Fibroblast of gingiva (primary cell): ENCODE measurements around the gene CYP20A1.
"Not testable (repeated sequence)": the region's sequence is repeated elsewhere in the genome, so short reads cannot be mapped to it uniquely, and the experiment has no call there.

ENCODE experiments used
- DNase-seq: peaks from one replicate; pipeline ENCODE4 v3.0.0-alpha.2; 2011; ENCODE audit warnings: low read depth

The CYP20A1 gene

DNA sequence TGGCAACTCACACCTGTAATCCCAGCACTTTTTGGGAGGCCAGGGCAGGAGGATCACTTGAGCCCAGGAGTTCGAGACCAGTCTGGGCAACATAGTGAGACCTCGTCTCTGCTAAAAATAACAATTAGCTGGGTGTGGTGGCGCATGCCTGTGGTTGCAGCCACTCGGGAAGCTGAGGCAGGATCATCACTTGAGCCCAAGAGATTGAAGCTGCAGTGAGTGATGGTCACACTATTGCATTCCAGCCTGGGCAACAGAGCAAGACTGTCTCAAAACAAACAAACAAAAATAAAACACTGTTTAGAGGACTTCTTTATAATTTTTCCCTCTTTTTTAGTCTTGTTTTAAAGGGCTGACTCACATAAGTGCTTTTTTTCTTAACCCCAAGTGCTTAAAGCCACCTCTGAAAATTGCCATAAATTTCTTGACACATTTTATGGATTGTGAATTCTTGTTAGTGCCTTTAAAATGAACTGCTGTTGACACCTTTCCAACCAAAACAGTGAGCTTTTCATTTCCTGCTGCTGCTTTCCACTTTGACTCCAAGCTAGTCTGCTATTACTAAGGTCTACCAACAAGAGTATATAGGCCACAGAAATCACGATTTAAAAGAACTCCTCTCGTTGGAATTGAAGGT, 41.7 kb downstream of the CYP20A1 start:
- peak; percentile 9 for DNase-seq

DNA sequence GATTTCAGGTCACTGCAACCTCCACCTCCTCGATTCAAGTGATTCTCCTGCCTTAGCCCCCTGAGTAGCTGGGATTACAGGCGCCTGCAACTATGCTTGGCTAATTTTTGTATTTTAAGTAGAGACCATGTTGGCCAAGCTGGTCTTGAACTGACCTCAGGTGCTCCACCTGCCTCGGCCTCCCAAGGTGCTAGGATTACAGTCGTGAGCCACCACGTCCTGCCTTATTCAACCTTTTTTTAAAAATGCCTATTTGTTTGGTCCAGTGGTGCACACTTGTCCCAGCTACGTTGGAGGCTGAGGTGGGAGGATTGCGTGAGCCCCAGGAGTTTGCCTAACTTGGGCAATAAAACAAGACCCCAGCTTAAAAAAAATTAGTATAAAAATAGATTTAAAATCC, 43.3 kb downstream of the CYP20A1 start:
- DNase-seq = no peak

DNA sequence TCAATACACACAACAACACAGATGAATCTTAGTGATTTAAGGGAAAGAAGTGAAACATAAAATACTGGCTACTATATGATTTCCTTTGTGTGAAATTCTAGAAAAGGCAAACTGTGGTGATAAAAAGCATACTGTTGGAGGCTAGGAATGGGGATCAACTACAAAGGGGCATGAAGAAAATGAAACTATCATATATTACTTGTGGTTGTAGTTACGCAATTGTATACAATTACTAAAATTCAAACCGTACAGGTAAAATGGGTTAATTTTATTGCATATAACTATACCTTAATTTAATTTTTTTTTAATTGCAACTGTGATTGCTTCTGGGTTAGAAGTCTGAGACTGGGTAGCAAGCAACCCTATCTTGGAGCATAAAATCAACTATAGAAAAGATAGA, 47.7 kb downstream of the CYP20A1 start:
- no peak for DNase-seq

DNA sequence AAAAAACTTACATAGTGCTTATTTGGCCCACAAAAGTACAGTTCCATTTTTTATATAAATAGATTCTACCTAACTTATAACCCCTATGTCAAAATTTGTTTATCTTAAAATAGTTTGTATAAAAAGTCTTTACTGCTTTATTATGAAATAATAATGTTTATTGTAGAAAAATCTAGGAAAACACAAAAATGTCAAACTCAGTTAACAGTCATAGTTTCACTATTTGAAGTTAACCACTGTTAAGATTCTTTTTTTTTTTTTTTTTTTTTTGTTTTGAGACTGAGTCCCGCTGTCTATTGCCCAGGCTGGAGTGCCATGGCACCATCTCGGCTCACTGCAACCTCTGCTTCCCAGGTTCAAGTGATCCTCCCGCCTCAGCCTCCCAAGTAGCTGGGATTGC, 62.8 kb downstream of the CYP20A1 start:
- peak; percentile 39 for DNase-seq

DNA sequence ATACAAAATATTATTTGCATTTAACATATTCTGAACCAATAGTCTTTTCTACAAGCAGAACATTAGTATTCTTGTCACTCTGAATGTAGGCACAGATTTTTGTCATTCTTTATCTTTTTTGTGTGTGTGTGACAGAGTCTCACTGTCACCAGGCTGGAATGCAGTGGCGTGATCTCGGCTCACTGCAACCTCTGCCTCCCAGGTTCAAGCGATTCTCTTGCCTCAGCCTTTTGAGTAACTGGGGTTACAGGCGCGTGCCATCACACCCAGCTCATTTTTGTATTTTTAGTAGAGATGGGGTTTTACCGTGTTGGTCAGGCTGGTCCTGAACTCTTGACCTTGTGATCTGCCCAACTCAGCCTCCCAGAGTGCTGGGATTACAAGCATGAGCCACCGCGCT, 63.8 kb downstream of the CYP20A1 start:
- DNase-seq = not testable (repeated sequence)

DNA sequence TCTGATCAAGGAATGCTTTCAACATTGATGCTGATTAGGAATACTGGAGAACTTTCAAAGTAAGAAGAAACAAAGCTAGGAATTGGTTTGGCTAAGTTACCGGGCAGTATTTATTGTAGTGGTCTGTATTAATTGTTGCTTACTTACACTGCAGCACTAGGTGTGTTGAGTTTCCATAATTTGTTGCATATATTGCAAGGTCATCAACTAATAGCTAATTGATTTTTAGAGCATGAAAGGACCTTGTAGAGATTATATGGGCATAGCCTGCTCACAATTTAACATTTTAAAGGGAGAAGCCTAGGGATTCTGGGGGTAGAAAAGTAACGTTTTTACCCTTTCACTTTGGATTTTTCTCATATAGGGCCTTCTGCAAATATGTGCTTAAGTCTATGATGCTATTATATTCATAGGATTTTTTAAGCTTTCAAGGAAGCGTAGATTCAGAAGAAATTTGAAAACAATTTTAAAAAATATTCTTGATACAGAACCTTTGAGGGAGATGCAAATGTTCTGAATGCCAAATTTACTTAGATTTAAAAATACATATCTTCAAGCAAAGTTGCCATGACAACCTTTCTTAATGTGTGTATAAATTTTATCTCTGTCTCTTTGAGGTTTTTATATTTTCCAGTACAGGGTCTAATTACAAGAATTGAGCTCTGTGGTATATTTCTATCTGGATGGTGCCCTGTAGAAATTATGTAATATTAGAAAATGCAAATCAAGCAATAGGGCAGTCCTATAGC, 72.0 kb downstream of the CYP20A1 start:
- no peak for DNase-seq

- no peak for DNase-seq
These were observed 87.5 kb downstream of the CYP20A1 start for GRCh38 chr2:203326356-203326755.

DNA sequence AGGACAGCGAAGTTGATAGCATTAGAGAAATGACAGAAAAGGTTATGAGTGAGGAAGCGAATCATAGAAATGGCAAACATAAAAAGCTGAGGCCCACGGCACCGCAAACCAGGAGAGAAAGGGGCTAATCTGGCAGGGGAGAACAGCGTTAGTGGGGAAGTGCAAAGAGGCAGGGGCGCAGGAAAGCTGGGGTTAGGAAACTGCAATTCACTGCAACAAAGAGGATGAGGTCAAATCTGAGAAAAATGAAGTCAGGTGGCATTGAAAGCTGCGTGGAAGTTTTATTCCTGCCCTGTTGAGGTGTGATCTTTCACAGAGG, 88.7 kb downstream of the CYP20A1 start:
- DNase-seq = no peak

GRCh38 chr2:203327901-203328759, 89.3 kb downstream of the CYP20A1 start, which contains the start of gene ABI2:
ABI2 (plus strand) TSS chr2:203328394; CDS start chr2:203328515, 121 bp downstream.
- peak; percentile 71 for DNase-seq

DNA sequence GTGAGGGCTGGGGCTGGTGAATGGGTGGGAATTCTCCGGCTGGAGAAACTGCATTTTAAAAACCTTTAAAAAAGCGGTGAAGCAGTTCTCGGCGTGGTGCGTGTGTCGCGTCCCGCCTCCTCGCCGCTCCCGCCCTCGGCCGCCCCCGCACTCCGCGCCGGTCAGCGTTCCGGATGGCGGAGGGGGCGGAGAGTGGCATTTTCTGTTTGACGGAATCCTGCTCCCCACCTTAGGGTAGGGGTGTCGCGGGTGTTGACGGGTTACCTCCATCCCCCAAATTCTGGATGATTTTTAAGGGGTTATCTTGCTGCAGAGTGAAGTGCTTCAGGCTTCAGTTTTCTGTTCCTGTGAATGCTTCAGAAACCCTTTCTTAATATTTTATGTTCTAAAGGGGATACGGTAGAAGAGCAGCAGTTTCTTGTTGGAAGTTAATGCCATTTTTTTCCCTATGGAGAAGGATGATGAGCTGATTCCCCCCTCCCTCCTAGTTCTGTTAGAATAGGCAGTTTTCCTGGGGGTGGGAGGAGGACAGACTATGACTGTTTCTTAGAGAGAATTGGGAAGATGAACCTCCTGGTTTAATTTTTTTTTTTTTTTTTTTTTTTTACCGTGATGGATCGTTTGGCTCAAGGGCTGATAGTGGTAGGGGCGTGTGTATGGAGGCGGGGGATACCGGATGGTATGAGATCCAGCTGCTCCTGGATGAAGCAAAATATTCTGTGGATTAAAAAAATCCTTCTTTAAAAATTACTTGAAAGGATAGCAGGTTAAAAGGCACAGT, 90.1 kb downstream of the CYP20A1 start:
- DNase-seq = peak; percentile 13

DNA sequence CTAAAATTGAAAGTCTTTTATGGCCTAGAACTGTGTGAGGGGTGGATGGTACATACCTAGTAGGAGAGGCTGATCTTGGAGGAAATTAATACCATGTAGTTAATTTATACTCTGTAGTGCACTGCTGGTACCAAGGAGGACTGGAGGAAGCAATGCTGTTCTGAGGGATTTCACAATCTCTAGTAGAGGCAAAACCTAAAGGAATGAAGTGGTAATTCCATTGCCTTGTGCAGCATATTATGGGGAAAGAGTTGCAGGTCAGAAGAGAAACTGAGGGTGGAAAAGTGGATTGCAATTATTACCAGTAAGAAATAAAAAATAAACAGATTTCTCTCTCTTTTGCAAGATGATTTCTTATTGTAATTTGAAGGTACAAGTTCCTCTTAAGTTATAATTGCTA, 91.6 kb downstream of the CYP20A1 start:
- peak; percentile 64 for DNase-seq

DNA sequence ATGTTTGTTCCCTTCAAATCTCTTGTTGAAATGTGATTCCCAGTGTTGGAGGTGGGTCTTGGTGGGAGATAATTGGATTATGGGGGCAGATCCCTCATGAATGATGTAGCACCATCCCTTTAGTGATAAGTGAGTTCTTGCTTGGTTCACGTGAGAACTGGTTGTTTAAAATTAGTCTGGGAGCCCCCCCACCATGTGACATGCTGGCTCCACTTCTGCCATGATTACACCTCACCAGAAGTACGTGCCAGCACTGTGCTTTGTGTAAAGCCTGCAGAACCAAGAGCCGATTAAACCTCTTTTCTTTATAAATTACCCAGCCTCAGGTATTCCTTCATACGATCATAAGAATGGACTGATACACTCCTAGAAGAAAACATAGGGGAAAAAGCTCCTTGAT, 99.5 kb downstream of the CYP20A1 start:
- no peak for DNase-seq

DNA sequence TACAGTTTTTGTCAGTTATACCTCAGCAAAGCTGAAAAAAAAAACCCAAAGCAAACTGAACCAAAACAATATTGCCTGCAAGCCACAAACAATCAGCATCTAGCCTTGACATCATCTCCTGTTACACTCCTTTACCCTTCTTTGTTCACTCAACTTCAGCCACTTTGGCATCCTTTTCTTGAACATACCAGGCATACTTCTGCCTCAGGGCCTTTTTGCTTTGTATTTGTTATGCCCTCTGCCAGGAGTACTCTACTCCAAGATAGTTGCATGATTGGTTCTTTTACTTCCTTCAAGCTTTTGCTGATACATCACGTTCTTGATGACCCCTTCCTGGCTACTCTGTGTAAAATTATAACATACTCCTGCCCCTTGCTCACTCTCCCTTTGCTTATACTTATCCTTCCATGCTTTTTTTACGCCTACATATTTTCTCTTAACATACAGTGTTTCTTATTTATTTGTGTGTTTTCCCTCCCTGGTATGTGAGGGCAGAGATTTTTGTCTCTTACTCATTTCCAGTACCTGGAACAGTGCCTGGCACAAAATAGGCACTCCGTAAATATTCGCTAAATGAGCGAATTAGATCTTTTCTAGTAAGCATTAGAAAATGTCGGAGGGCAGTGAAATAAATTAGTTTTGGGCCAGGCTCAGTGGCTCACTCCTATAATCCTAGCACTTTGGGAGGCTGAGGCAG, 102.1 kb downstream of the CYP20A1 start:
- peak; percentile 87 for DNase-seq

GRCh38 chr2:203341741-203342310, 103.0 kb downstream of the CYP20A1 start:
- DNase-seq = peak; percentile 49

GRCh38 chr2:203342374-203342773, 103.6 kb downstream of the CYP20A1 start:
- not testable (repeated sequence) for DNase-seq

GRCh38 chr2:203344667-203345066, 105.8 kb downstream of the CYP20A1 start:
- DNase-seq = no peak

GRCh38 chr2:203346612-203347011, 107.8 kb downstream of the CYP20A1 start:
- DNase-seq = no peak

DNA sequence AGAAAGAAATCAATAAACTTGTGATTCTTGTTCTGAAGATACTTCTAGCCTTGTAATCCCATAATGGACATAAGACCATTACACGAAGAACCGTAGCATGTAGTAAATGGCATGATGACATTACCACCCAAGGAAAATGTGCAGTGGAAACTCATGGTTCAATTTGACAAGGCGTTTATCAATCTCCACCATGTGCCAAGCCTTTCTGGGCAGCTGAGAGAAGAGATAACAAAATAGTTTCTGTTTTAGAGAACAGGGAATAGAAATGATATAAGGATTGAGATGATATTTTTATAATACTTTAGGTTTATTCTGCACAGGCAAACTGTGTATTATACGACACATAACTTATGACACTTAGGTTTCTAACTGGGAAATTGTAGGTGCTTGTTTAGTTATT, 108.6 kb downstream of the CYP20A1 start:
- no peak for DNase-seq

- DNase-seq = no peak
These were observed 113.9 kb downstream of the CYP20A1 start for GRCh38 chr2:203352604-203353255.

DNA sequence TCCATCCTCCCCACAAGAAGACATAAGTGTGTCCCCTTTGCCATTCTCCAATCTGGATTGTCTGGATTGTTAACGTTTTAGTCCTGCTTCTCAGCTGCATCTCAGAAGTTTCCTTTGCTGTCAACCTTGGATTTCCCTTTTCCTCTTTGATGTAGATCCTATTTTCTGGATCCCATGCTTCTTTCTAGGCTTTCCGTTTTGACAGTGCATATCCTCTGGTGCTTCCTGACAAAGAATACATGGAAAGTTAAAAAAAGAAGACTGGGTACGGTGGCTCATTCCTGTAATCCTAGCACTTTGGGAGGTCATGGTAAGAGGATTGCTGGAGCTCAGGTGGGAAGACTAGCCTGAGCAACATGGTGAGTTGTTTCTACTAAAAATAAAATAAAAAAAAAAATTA, 116.1 kb downstream of the CYP20A1 start:
- no peak for DNase-seq
